HG03439 (cell line): ENCODE measurements around the gene COPA.
"Not testable (repeated sequence)": the region's sequence is repeated elsewhere in the genome, so short reads cannot be mapped to it uniquely, and the experiment has no call there.

Source experiments
- ATAC-seq: cut with Tn5 transposase; IDR thresholded peaks from one replicate; pipeline ENCODE4 v1.9.1; 2021; ENCODE audit warnings: mild to moderate bottlenecking, moderate library complexity; ENCODE audit not compliant: unreplicated experiment

COPA gene

GRCh38 chr1:160328184-160328583 lies 14.9 kb downstream of the COPA start:
- no peak for ATAC-seq

GRCh38 chr1:160326418-160326817 lies 16.6 kb downstream of the COPA start:
- no peak for ATAC-seq

GRCh38 chr1:160325252-160325651 lies 17.8 kb downstream of the COPA start:
- no peak for ATAC-seq

- no peak for ATAC-seq
Observed at GRCh38 chr1:160322831-160323230, 20.2 kb downstream of the COPA start.

GRCh38 chr1:160315359-160315758 lies 27.7 kb downstream of the COPA start:
- ATAC-seq = no peak

- ATAC-seq = no peak
Observed at GRCh38 chr1:160309571-160309970, 33.5 kb downstream of the COPA start.

GRCh38 chr1:160309185-160309557 lies 33.9 kb downstream of the COPA start:
- ATAC-seq = no peak

- no peak for ATAC-seq
Observed at GRCh38 chr1:160308451-160309184, 34.4 kb downstream of the COPA start.

GRCh38 chr1:160307118-160307791 lies 35.8 kb downstream of the COPA start:
- ATAC-seq = no peak

GRCh38 chr1:160300173-160300572 lies 42.9 kb downstream of the COPA start:
- ATAC-seq = no peak

GRCh38 chr1:160296036-160296435 lies 47.0 kb downstream of the COPA start:
- ATAC-seq = no peak

GRCh38 chr1:160293020-160293968 lies 49.8 kb downstream of the COPA start:
- no peak for ATAC-seq

- ATAC-seq = no peak
Observed at GRCh38 chr1:160291248-160292220, 51.5 kb downstream of the COPA start.

- ATAC-seq = not testable (repeated sequence)
Observed at GRCh38 chr1:160287769-160288168, 55.3 kb downstream of the COPA start.

- ATAC-seq = no peak
Observed at GRCh38 chr1:160285506-160285905, 57.5 kb downstream of the COPA start.

GRCh38 chr1:160284782-160285344 lies 58.2 kb downstream of the COPA start, which contains the start of gene PEX19:
Gene PEX19 (minus strand): TSS chr1:160285133. CDS start chr1:160285124, 9 bp downstream.
- peak; percentile 95 for ATAC-seq

- peak; percentile 4 for ATAC-seq
Observed at GRCh38 chr1:160284220-160284781, 58.7 kb downstream of the COPA start.

GRCh38 chr1:160282807-160283206 lies 60.2 kb downstream of the COPA start:
- no peak for ATAC-seq

- no peak for ATAC-seq
Observed at GRCh38 chr1:160277987-160278386, 65.1 kb downstream of the COPA start.
